NCI-H187 treated with DMSO at 0.1 percent for 48 hours (cell line): ENCODE measurements around the gene UBASH3A.

Experiments used
- DNase-seq: peaks from one replicate; lab custom pipeline; 2025; lab: John Stamatoyannopoulos, UW

Gene UBASH3A

GRCh38 chr21:42490720-42491119 lies 87.0 kb downstream of the UBASH3A start:
- no peak for DNase-seq

DNA sequence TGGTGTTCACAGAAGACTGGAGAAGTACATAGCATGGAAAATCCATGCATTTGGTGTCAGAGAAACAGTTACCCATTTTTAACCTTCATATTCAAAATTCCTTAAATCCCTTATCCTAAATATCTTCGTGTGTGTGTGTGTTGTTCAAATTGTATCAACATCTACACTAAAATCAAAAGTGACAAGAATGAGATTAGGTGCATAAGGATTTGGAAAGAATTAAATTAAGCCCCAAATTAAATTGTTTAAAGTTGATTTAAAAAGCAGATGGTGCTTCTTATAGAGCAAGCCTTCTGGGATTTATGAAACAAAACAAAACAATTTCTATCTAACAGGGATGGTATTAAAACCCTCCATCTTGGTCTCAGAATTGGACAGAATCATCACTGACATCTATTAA lies 87.6 kb downstream of the UBASH3A start:
- DNase-seq = no peak

GRCh38 chr21:42492201-42492600 lies 88.5 kb downstream of the UBASH3A start:
- DNase-seq = no peak

DNA sequence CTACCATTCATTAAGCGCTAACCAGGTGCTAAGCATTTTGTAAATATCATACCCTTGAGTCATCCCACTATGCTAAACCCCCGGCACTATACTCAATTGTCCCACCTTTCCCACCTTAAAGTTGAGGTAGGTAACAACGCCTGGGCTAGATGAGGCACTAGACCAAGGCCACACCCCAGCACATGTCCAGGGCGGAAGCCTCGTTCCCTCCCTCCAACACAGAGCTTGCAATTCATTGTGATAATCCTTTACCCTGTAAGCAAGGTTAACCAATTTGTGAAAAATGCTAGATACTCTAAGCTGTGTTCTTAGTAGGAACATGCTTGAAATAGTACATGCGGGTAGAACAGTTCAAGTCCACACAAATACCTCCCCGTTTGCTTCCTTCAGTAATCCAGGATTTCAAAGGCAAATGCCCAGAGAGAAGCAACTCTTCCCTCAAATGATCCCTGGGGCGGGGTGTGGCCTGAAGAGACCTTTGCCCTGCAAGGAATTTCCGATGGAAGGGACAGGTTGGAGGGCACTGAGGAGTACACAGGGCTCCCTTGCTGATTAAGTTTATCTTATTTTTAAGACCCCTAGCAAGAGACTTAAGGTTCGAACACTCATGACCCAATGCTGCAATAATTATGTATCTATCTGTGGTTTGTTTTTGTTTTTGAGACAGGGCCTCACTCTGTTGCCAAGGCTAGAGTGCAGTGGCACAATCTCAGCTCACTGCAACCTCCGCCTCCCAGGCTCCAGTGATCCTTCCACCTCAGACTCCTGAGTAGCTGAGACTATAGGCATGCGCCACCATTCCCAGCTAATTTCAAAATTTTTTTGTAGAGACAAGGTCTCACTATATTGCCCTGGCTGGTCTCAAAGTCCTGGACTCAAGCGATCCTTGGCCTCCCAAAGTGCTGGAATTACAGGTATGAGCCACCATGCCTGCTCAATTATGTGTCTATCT lies 89.7 kb downstream of the UBASH3A start:
- no peak for DNase-seq

DNA sequence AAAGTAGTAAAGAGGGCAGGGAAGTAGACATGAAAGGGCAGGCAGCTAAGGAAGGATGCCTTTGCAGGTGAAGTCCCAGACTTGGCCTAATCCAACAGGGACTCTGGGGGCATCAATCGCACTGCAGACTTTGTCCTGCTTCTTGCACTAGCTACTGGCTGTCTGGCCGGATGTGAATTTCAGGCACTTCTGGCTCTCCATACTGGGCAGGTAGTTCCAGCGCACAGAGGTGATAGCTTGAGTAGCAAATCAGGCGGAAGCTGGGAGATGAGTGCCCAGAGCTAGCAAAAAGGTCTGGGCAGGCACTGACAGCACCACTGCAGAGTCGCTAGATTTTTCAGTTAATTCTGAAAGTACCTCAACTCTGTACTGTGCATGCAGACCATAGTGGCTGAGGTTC lies 91.3 kb downstream of the UBASH3A start:
- DNase-seq = no peak

GRCh38 chr21:42495765-42496119 lies 92.0 kb downstream of the UBASH3A start:
- no peak for DNase-seq

GRCh38 chr21:42496120-42496838 lies 92.6 kb downstream of the UBASH3A start, which contains the start of gene RSPH1:
RSPH1 (minus strand) TSS chr21:42496224; CDS start chr21:42496186, 38 bp downstream.
- DNase-seq = peak; percentile 97

DNA sequence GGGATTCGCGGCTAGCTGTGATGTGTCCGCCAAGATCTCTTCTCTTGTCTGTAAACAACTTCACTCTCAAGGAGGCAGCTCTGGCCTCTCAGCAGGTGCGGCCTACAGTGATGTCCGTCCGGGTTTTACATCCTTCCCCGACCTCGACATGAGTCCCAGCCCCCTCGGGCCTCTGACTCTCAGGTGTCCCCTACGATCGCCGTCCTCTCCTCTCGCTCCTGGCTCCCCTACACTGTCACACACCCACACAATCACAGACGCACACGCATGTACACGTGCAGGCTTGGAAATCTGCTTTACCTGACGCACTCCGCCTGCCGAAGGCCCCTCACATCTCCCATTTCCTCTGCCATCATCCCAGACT lies 93.1 kb downstream of the UBASH3A start:
- no peak for DNase-seq
